BE2C (cell line): ENCODE measurements around the gene TAF6L.

Experiments
- DNase-seq: peaks from one replicate; pipeline ENCODE4 v3.0.0-alpha.2; 2020
- H3K27me3 ChIP-seq: fragments of 250-450 bp; sonication (Bioruptor Pico); 2 replicates; pipeline ENCODE4 v1.5.1; 2020; ENCODE audit warnings: mild to moderate bottlenecking
- H3K36me3 ChIP-seq: fragments of 250-450 bp; sonication (Bioruptor Pico); 2 replicates; pipeline ENCODE4 v1.5.1; 2020; ENCODE audit warnings: mild to moderate bottlenecking
- H3K4me1 ChIP-seq: fragments of 250-450 bp; sonication (Bioruptor Pico); 2 replicates; pipeline ENCODE4 v1.5.1; 2020
- H3K4me3 ChIP-seq: 2 replicates; pipeline ENCODE4 v1.5.1; 2011; ENCODE audit warnings: low read depth, low read length
- H3K9me3 ChIP-seq: fragments of 250-450 bp; sonication (Bioruptor Pico); 2 replicates; pipeline ENCODE4 v1.5.1; 2020
- CTCF ChIP-seq: IDR thresholded peaks from 2 replicates; pipeline ENCODE4 v1.5.1; 2012; ENCODE audit warnings: mild to moderate bottlenecking, low read depth, low read length

Gene TAF6L

GRCh38 chr11:62799486-62799885 is 28.3 kb downstream of the TAF6L start:
- no peak for TF ChIP-seq CTCF
- Histone ChIP-seq H3K27me3 (no peaks in the 10 kb centered on the region), H3K9me3 (no peaks in the 10 kb centered on the region), H3K4me3 (no peak overlapping the region), H3K4me1 (no peaks in the 10 kb centered on the region), H3K36me3 (peaks cover 18% of the 10 kb centered on the region)
- DNase-seq: no peak

- no peak overlapping the region for H3K4me3 ChIP-seq
- no peaks in the 10 kb centered on the region for H3K9me3 ChIP-seq
- TF ChIP-seq CTCF: no peak
- DNase-seq: no peak
- H3K36me3 ChIP-seq: peaks cover 8% of the 10 kb centered on the region
- no peaks in the 10 kb centered on the region for H3K27me3 ChIP-seq
- no peaks in the 10 kb centered on the region for H3K4me1 ChIP-seq
These were observed 29.9 kb downstream of the TAF6L start for GRCh38 chr11:62801071-62801470.

DNA sequence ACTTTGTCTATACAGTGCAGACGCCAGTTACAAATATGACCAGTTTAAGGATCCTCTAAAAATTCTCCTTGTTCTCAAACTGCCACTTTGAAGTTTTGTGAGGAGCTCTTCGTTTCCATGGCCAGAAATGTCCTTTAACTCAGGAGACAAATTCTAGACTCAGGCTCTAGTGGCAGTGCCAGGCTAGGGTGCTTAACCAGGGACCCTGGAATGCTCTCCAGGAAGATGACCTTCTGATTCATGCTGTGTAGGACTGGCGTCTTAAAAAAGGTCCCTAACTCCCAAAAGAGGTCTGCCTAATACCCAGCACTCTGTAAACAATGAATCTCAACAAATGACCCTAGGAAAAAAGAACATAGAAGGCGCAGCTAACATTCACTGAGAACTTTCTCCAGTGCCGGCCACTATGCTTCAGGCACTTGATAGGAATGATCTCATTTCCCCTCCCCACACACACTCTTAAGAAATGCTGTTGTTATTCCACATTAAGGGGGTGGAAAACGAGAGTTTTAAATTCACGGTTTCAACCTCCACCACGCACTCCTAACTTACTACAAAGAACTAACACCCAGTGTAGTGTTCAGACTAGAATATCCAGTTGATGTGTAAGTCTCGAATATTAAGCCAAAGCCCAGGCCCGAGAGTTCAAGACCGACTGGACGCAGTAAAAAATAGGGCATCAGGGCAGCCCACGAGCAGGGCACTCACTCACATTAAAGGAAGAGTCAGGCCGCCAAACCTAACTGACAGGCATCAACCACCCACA is 33.3 kb downstream of the TAF6L start:
- no peak for DNase-seq
- Histone ChIP-seq H3K4me3 (peak overlapping the region; percentile 78), H3K36me3 (peaks cover 4% of the 10 kb centered on the region), H3K27me3 (no peaks in the 10 kb centered on the region), H3K9me3 (no peaks in the 10 kb centered on the region), H3K4me1 (no peaks in the 10 kb centered on the region)
- no peak for TF ChIP-seq CTCF

GRCh38 chr11:62805076-62805892 is 34.1 kb downstream of the TAF6L start, which contains the start of gene NXF1:
Gene NXF1 (minus strand): TSS chr11:62805440. CDS start chr11:62805356, 84 bp downstream.
- TF ChIP-seq CTCF: peak; percentile 15
- Histone ChIP-seq H3K4me1 (no peaks in the 10 kb centered on the region), H3K9me3 (no peaks in the 10 kb centered on the region), H3K27me3 (no peaks in the 10 kb centered on the region), H3K4me3 (peak within 1 kb of the TSS; percentile 78), H3K36me3 (peaks cover 4% of the 10 kb centered on the region)
- DNase-seq: peak; percentile 88

- no peaks in the 10 kb centered on the region for H3K9me3 ChIP-seq
- H3K36me3 ChIP-seq: peaks cover 3% of the 10 kb centered on the region
- peak overlapping the region; percentile 69 for H3K4me3 ChIP-seq
- TF ChIP-seq CTCF: no peak
- H3K27me3 ChIP-seq: no peaks in the 10 kb centered on the region
- no peak for DNase-seq
- no peaks in the 10 kb centered on the region for H3K4me1 ChIP-seq
These were observed 34.8 kb downstream of the TAF6L start for GRCh38 chr11:62805961-62806441.
